ENCODE results near the gene PTPN2. TPM values are rescaled to one million over a fixed set of nuclear protein-coding genes. Genes with fewer than 3 reads are reported as not detected.

Gene PTPN2
- total and polyA plus RNA-seq, 7 experiments from 2014 or later, result 55.8 to 92.2 (median 76.2) TPM

DNA sequence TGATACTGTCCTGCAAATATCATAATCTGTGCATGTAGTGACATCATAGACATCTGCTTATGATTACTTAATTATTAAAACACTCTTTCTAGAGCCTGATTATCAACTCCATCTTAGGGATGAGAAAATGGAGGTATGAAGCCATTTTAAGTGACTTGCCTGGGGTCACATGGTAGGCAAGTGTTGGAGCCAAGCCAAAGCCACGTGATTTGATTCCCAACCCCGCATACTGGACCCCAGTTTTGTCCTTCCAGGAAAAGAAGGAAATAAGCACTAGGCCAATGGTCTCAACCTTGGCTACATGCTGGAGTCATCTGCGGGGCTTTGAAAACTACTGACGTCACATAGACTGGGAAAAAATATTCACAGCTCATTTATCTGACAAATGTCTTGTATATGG, 44.2 kb upstream of the PTPN2 start:
- Histone ChIP-seq H3K4me1 (ENCODE audit: control insufficient read depth in 2 of 2, insufficient read depth in 2 of 2, low read length in 2 of 2) (peaks cover 0 to 6% of the 10 kb centered on the region in 2 donors), H3K36me3 (ENCODE audit: control insufficient read depth in 2 of 3, insufficient read depth in 3 of 3, low read length in 3 of 3) (no peaks in the 10 kb centered on the region), H3K9me3 (ENCODE audit: control insufficient read depth in 2 of 3, low read length in 3 of 3) (no peaks in the 10 kb centered on the region), H3K27ac (ENCODE audit: low read depth, low read length) (no peak overlapping the region), H3K4me3 (ENCODE audit: low read length) (no peak overlapping the region), H3K27me3 (ENCODE audit: control insufficient read depth in 2 of 2, insufficient read depth in 2 of 2, low read length in 2 of 2) (no peaks in the 10 kb centered on the region)
- Mint-ChIP-seq H3K27me3 (peaks cover 0 to 12% (median 0%) of the 10 kb centered on the region in 5 donors), H3K9me3 (no peaks in the 10 kb centered on the region), H3K4me3 (no peak overlapping the region), H3K36me3 (no peaks in the 10 kb centered on the region), H3K27ac (no peak overlapping the region), H3K4me1 (no peaks in the 10 kb centered on the region)
- intact Hi-C loops (cut with micrococcal nuclease), result no loop called here
- ChIA-PET POLR2A (no interaction called here), CTCF (no interaction called here)
- ATAC-seq, result no peak
- DNase-seq, result no peak

DNA sequence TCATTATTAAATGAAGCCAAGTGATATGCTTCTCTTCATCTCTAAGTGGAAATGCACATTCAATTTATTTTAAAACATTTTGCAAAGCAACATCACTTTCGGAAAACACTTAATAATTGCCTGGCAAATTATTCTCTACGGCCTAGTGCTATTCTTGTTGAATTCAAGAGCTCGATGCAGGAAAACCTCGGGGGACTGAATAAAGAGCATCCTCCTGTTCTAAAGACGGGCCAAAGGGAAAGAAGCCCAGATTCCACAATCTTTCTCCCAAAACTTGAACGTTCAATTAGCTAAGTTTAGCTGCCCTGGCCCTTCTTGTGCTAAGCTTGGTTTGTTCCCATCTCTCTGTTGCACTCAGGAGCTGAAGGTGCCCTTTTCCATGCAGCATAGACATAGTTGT, 40.6 kb upstream of the PTPN2 start:
- ChIA-PET CTCF (interaction anchor here (0.6 kb wide), 1 partner anchor 200 kb away, joined by 3 read pairs; no protein-coding TSS in a partner anchor), POLR2A (no interaction called here)
- no peak overlapping the region for H3K4me3 Mint-ChIP-seq
- H3K9me3 Mint-ChIP-seq, result no peaks in the 10 kb centered on the region
- peaks cover 0 to 12% (median 0%) of the 10 kb centered on the region in 7 donors for H3K4me1 Mint-ChIP-seq
- ATAC-seq (no peak), DNase-seq (no peak)
- no peaks in the 10 kb centered on the region for H3K36me3 Mint-ChIP-seq
- peaks cover 0 to 12% of the 10 kb centered on the region in 2 donors for H3K4me1 ChIP-seq (ENCODE audit: control insufficient read depth in 2 of 2, insufficient read depth in 2 of 2, low read length in 2 of 2)
- H3K27me3 ChIP-seq (ENCODE audit: control insufficient read depth in 2 of 2, insufficient read depth in 2 of 2, low read length in 2 of 2), result peaks cover 0 to 4% of the 10 kb centered on the region in 2 donors
- H3K27ac Mint-ChIP-seq, result no peak overlapping the region
- no peak overlapping the region for H3K27ac ChIP-seq (ENCODE audit: low read depth, low read length)
- H3K9me3 ChIP-seq (ENCODE audit: control insufficient read depth in 2 of 3, low read length in 3 of 3), result no peaks in the 10 kb centered on the region
- H3K4me3 ChIP-seq (ENCODE audit: low read length), result no peak overlapping the region
- H3K36me3 ChIP-seq (ENCODE audit: control insufficient read depth in 2 of 3, insufficient read depth in 3 of 3, low read length in 3 of 3), result no peaks in the 10 kb centered on the region
- peaks cover 0 to 21% (median 0%) of the 10 kb centered on the region in 5 donors for H3K27me3 Mint-ChIP-seq
- intact Hi-C loops (cut with micrococcal nuclease), result no loop called here

DNA sequence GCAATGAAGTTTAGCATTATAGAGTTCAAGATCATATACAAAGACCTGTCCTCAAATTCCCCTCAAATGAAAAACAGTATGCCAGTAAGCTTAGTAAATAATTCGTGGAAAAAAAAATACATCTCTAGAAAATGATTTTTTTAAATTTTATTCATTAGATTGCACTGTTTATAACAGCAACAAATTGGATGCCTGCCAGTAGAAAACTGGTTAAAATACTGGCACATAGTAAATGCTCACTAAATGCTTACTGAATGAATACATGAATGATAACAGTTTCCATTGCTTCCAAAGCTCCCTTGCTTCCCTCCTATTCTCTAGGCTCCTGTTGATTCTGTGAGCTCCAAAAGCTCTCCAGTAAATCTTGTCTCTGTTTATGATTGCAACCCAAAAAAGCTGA, 38.2 kb upstream of the PTPN2 start:
- Histone ChIP-seq H3K4me3 (ENCODE audit: low read length) (no peak overlapping the region), H3K9me3 (ENCODE audit: control insufficient read depth in 2 of 3, low read length in 3 of 3) (no peaks in the 10 kb centered on the region), H3K27ac (ENCODE audit: low read depth, low read length) (no peak overlapping the region), H3K4me1 (ENCODE audit: control insufficient read depth in 2 of 2, insufficient read depth in 2 of 2, low read length in 2 of 2) (peaks cover 0 to 14% of the 10 kb centered on the region in 2 donors), H3K36me3 (ENCODE audit: control insufficient read depth in 2 of 3, insufficient read depth in 3 of 3, low read length in 3 of 3) (no peaks in the 10 kb centered on the region), H3K27me3 (ENCODE audit: control insufficient read depth in 2 of 2, insufficient read depth in 2 of 2, low read length in 2 of 2) (peaks cover 0 to 4% of the 10 kb centered on the region in 2 donors)
- peaks cover 0 to 13% (median 0%) of the 10 kb centered on the region in 7 donors for H3K4me1 Mint-ChIP-seq
- no peaks in the 10 kb centered on the region for H3K36me3 Mint-ChIP-seq
- ChIA-PET POLR2A (no interaction called here), CTCF (no interaction called here)
- intact Hi-C loops (cut with micrococcal nuclease), result no loop called here
- H3K4me3 Mint-ChIP-seq, result no peak overlapping the region
- DNase-seq, result no peak
- no peaks in the 10 kb centered on the region for H3K9me3 Mint-ChIP-seq
- no peak overlapping the region for H3K27ac Mint-ChIP-seq
- peaks cover 0 to 24% (median 0%) of the 10 kb centered on the region in 5 donors for H3K27me3 Mint-ChIP-seq
- no peak for ATAC-seq

DNA sequence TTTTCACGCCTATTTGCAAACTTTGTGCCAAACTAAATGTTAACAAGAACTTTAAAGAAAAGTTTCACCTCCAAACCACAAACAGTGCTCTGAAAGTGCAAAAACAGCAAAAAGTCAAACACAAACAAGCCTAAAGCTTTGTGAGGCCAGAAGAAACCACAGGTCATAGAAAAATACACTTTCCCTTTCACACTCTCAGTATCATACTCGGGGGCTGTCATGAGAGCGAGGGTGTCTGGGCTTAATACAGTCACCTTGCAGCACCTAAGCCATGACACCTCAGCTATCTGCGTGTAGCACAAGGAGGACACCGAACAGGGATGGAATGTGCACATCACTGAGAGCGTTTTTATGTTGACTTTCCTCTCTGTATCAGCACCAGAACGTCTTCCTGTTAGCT, 37.1 kb upstream of the PTPN2 start:
- H3K27me3 ChIP-seq (ENCODE audit: control insufficient read depth in 2 of 2, insufficient read depth in 2 of 2, low read length in 2 of 2), result peaks cover 0 to 4% of the 10 kb centered on the region in 2 donors
- POLR2A ChIA-PET, result interaction anchor here (0.6 kb wide), 1 partner anchor 79 kb away, joined by 7 read pairs; no protein-coding TSS in a partner anchor
- peaks cover 0 to 14% of the 10 kb centered on the region in 2 donors for H3K4me1 ChIP-seq (ENCODE audit: control insufficient read depth in 2 of 2, insufficient read depth in 2 of 2, low read length in 2 of 2)
- peaks cover 0 to 13% (median 0%) of the 10 kb centered on the region in 7 donors for H3K4me1 Mint-ChIP-seq
- H3K36me3 Mint-ChIP-seq, result no peaks in the 10 kb centered on the region
- peak overlapping the region in 2 of 10 donors; percentile 21 to 31 for H3K4me3 Mint-ChIP-seq
- no peak overlapping the region for H3K27ac ChIP-seq (ENCODE audit: low read depth, low read length)
- DNase-seq, result no peak
- intact Hi-C loops (cut with micrococcal nuclease), result no loop called here
- peaks cover 0 to 24% (median 0%) of the 10 kb centered on the region in 5 donors for H3K27me3 Mint-ChIP-seq
- H3K9me3 ChIP-seq (ENCODE audit: control insufficient read depth in 2 of 3, low read length in 3 of 3), result no peaks in the 10 kb centered on the region
- peak; percentile 88 for ATAC-seq
- H3K27ac Mint-ChIP-seq, result peak overlapping the region in 5 of 9 donors; percentile 20 to 65 (median 34)
- CTCF ChIA-PET, result no interaction called here
- no peaks in the 10 kb centered on the region for H3K36me3 ChIP-seq (ENCODE audit: control insufficient read depth in 2 of 3, insufficient read depth in 3 of 3, low read length in 3 of 3)
- H3K4me3 ChIP-seq (ENCODE audit: low read length), result no peak overlapping the region
- no peaks in the 10 kb centered on the region for H3K9me3 Mint-ChIP-seq

DNA sequence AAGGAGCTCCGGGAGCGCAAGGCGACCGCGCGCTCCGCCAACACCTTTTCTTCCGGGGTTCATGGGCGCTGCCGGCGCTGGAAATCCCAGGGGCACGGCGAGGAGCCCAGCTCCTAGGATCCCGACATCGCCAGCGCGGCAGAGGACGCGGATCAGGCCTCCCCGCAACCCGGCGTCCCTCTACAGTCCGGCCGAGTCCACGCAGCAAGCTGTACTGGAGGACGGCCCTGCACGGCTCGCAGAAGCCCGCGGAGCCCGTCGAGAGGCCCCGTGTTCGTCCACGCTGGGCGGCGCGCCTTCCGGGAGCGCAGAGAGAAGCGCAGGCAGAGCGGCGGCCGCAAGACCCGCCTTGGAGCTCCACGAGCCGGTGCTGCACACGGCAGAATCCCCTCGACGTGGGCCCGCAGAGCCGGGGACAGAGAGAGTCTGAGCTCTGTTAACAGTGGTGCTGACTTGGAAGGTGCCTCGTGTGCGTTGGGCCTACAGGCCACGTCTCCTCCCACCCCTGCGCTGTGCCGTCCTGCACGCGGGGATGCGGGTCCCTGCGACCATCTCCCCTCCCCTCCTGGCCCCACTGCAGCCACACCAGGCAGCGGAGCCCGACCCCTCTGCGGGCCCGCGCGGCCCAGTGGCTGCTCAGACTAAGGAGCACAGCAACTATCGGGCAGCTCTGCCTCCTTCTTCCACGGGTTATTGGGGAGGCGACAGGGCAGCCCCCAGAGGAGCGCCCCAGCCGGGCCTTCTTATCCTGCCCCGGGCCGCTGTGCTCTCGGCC, 28.1 kb upstream of the PTPN2 start:
- ATAC-seq (no peak), DNase-seq (no peak)
- Histone ChIP-seq H3K27ac (ENCODE audit: low read depth, low read length) (no peak overlapping the region), H3K36me3 (ENCODE audit: control insufficient read depth in 2 of 3, insufficient read depth in 3 of 3, low read length in 3 of 3) (no peaks in the 10 kb centered on the region), H3K4me3 (ENCODE audit: low read length) (no peak overlapping the region), H3K9me3 (ENCODE audit: control insufficient read depth in 2 of 3, low read length in 3 of 3) (peaks cover 0 to 13% (median 0%) of the 10 kb centered on the region in 3 experiments), H3K27me3 (ENCODE audit: control insufficient read depth in 2 of 2, insufficient read depth in 2 of 2, low read length in 2 of 2) (no peaks in the 10 kb centered on the region), H3K4me1 (ENCODE audit: control insufficient read depth in 2 of 2, insufficient read depth in 2 of 2, low read length in 2 of 2) (peaks cover 0 to 10% of the 10 kb centered on the region in 2 donors)
- ChIA-PET POLR2A (interaction anchor here (0.7 kb wide), 1 partner anchor 13 kb away, joined by 3 read pairs; no protein-coding TSS in a partner anchor), CTCF (no interaction called here)
- Mint-ChIP-seq H3K4me1 (peaks cover 3 to 14% (median 6%) of the 10 kb centered on the region in 7 donors), H3K9me3 (peaks cover 0 to 18% (median 10%) of the 10 kb centered on the region in 11 donors), H3K27ac (no peak overlapping the region), H3K36me3 (peaks cover 0 to 12% (median 9%) of the 10 kb centered on the region in 5 donors), H3K4me3 (peak overlapping the region in 6 of 10 donors; percentile 2 to 81 (median 20)), H3K27me3 (peaks cover 0 to 29% (median 0%) of the 10 kb centered on the region in 5 donors)
- intact Hi-C loops (cut with micrococcal nuclease), result loop anchor here in 1 of 2 donors (1.0 to 2.0 kb wide), 2 partner anchors 27 to 35 kb away; partner anchors contain the start of gene PTPN2

DNA sequence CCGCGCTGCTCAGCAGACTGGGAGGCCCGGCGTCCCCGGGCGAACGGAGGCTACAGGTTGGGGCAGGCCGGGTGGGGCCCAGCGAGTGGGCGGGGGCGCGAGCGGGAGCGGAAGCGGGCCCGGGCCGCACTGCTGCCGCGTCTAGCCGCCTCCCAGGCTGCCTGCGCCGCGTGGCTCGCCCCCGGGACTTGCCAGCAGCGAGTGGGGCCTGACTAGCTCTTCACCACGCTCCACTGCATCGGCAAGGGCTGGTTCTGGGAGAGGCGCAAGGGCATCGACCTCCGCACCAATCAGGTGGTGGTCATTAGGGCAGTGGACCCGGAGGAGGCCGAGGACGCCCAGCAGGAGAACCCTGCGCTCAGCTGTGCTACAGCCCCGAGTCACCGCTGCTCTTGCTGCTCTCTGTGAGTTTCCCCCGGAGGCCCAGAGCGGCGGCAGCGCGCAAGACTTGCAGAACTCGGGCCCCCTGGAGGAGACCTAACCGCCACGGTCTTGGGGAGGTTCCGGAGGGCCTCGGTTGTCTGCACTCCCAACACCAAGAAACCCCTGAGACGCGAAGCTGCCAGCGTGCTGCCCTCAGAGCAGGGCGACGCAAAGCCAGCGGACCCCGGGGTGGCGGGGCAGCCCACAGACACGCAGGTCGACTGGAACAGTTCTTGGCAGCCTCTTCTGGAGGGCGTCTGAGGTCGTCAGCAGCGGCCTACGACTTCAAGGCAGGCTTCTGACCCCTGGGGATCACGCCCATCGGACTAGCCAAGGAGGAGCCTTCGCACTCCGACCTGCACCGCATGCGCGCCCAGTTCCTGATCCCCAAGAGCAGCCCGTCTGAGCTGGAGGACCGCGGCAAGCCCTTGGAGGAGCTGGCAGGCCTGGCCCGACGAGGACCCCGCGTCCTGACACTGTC, 27.2 kb upstream of the PTPN2 start:
- Mint-ChIP-seq H3K4me1 (peaks cover 3 to 14% (median 6%) of the 10 kb centered on the region in 7 donors), H3K27ac (peak overlapping the region in 5 of 9 donors; percentile 12 to 68 (median 62)), H3K4me3 (peak overlapping the region; percentile 25 to 81 (median 74)), H3K9me3 (peaks cover 0 to 18% (median 10%) of the 10 kb centered on the region in 11 donors), H3K36me3 (peaks cover 0 to 12% (median 9%) of the 10 kb centered on the region in 5 donors), H3K27me3 (peaks cover 0 to 30% (median 0%) of the 10 kb centered on the region in 5 donors)
- Histone ChIP-seq H3K4me1 (ENCODE audit: control insufficient read depth in 2 of 2, insufficient read depth in 2 of 2, low read length in 2 of 2) (peaks cover 0 to 10% of the 10 kb centered on the region in 2 donors), H3K9me3 (ENCODE audit: control insufficient read depth in 2 of 3, low read length in 3 of 3) (peaks cover 0 to 13% (median 0%) of the 10 kb centered on the region in 3 experiments), H3K36me3 (ENCODE audit: control insufficient read depth in 2 of 3, insufficient read depth in 3 of 3, low read length in 3 of 3) (no peaks in the 10 kb centered on the region), H3K4me3 (ENCODE audit: low read length) (peak overlapping the region; percentile 62), H3K27me3 (ENCODE audit: control insufficient read depth in 2 of 2, insufficient read depth in 2 of 2, low read length in 2 of 2) (no peaks in the 10 kb centered on the region), H3K27ac (ENCODE audit: low read depth, low read length) (no peak overlapping the region)
- intact Hi-C loops (cut with micrococcal nuclease), result loop anchor here in 1 of 2 donors (1.0 to 2.0 kb wide), 2 partner anchors 26 to 36 kb away; partner anchors contain the start of gene PTPN2
- ATAC-seq (peak; percentile 89), DNase-seq (peak; percentile 34 to 65 (median 50))
- CTCF ChIA-PET, result interaction anchor here (0.6 to 0.7 kb wide), 2 partner anchors 23 to 604 kb away, joined by 3 read pairs; no protein-coding TSS in a partner anchor
- POLR2A ChIA-PET, result no interaction called here

Data from naive thymus-derived CD4-positive, alpha-beta T cell (primary cell).